Thoracic aorta (tissue), 2 donors: ENCODE results near the gene KCNA10. TPM values are rescaled to one million over a fixed set of nuclear protein-coding genes. Genes with fewer than 3 reads are reported as not detected.
A peak's percentile ranks its signal among the peaks of the same experiment; 100 is the strongest.

Source experiments
- ATAC-seq: fragments of 150-250 bp; one replicate; pipeline ENCODE4 v1.8.0; 2017; ENCODE audit warnings: low read depth; ENCODE audit not compliant: insufficient number of reproducible peaks, low FRiP score
- DNase-seq: peaks from one replicate; pipeline ENCODE4 v3.0.0-alpha.2; 2020; ENCODE audit warnings: low spot score
- H3K27ac ChIP-seq, 2 donors: fragments of 200-600 bp; sonication (generic); 1 replicate in 1 of 2; 2 replicates in 1 of 2; pipeline ENCODE4 v1.5.1; 2016; ENCODE audit warnings: mild to moderate bottlenecking in 2 of 2, moderate library complexity in 2 of 2
- H3K27me3 ChIP-seq: fragments of 200-600 bp; sonication (generic); replicated peaks from 2 replicates; pipeline ENCODE4 v1.6.0; 2016; ENCODE audit warnings: mild to moderate bottlenecking; ENCODE audit not compliant: insufficient read depth
- H3K36me3 ChIP-seq: fragments of 200-600 bp; sonication (generic); one replicate; pipeline ENCODE4 v1.5.1; 2016
- H3K4me1 ChIP-seq, 2 donors: fragments of 200-600 bp; sonication (generic); 1 replicate in 1 of 2; 2 replicates in 1 of 2; pipeline versions ENCODE4 v1.5.1 to v1.6.0; 2016; ENCODE audit warnings: low read depth in 2 of 2, mild to moderate bottlenecking in 1 of 2; ENCODE audit not compliant: control insufficient read depth in 1 of 2
- H3K4me3 ChIP-seq: fragments of 200-600 bp; sonication (generic); 2 replicates; pipeline ENCODE4 v1.5.1; 2016; ENCODE audit warnings: mild to moderate bottlenecking
- H3K9me3 ChIP-seq: fragments of 200-600 bp; sonication (generic); 2 replicates; pipeline ENCODE4 v1.5.1; 2016
- total RNA-seq, 2 donors: library from RNA; depleted of rRNA; stranded (reverse); fragments of >200 nt; gene quantifications; one replicate each; pipeline versions ENCODE4 v1.1.0 to v1.2.3, GENCODE V29; 2016
- TF ChIP-seq, protein P1 (sequence below): fragments of 200-600 bp; sonication (generic); IDR thresholded peaks from one replicate; pipeline ENCODE4 v1.5.1; 2019; ENCODE audit warnings: antibody characterized with exemption

KCNA10 gene
- total RNA-seq, 2 donors from 2014 or later, result not detected

DNA sequence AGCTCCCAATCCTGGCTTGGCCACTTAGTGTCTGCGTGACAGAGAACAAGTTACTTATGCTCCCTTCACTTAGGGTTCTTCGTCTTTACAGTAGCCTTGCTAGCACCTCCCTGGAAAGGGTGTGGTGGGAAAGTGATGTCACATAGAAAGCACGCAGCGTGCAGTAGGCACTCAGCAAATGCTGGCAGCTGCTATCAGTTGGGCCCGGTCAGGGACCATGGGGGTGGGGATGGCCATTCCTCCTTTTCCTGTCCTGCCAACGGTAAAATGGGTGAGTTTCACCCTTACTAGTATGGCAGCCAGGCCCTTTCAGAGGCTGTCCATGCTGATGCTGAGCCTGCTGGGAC is 6.2 kb upstream of the KCNA10 start:
- Histone ChIP-seq H3K27ac (no peak overlapping the region), H3K36me3 (no peaks in the 10 kb centered on the region), H3K9me3 (no peaks in the 10 kb centered on the region), H3K27me3 (no peaks in the 10 kb centered on the region), H3K4me3 (no peak overlapping the region), H3K4me1 (peaks cover 0 to 6% of the 10 kb centered on the region in 2 donors)
- ATAC-seq (no peak), DNase-seq (no peak)
- TF ChIP-seq, protein P1, sequence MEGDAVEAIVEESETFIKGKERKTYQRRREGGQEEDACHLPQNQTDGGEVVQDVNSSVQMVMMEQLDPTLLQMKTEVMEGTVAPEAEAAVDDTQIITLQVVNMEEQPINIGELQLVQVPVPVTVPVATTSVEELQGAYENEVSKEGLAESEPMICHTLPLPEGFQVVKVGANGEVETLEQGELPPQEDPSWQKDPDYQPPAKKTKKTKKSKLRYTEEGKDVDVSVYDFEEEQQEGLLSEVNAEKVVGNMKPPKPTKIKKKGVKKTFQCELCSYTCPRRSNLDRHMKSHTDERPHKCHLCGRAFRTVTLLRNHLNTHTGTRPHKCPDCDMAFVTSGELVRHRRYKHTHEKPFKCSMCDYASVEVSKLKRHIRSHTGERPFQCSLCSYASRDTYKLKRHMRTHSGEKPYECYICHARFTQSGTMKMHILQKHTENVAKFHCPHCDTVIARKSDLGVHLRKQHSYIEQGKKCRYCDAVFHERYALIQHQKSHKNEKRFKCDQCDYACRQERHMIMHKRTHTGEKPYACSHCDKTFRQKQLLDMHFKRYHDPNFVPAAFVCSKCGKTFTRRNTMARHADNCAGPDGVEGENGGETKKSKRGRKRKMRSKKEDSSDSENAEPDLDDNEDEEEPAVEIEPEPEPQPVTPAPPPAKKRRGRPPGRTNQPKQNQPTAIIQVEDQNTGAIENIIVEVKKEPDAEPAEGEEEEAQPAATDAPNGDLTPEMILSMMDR, result no peak

DNA sequence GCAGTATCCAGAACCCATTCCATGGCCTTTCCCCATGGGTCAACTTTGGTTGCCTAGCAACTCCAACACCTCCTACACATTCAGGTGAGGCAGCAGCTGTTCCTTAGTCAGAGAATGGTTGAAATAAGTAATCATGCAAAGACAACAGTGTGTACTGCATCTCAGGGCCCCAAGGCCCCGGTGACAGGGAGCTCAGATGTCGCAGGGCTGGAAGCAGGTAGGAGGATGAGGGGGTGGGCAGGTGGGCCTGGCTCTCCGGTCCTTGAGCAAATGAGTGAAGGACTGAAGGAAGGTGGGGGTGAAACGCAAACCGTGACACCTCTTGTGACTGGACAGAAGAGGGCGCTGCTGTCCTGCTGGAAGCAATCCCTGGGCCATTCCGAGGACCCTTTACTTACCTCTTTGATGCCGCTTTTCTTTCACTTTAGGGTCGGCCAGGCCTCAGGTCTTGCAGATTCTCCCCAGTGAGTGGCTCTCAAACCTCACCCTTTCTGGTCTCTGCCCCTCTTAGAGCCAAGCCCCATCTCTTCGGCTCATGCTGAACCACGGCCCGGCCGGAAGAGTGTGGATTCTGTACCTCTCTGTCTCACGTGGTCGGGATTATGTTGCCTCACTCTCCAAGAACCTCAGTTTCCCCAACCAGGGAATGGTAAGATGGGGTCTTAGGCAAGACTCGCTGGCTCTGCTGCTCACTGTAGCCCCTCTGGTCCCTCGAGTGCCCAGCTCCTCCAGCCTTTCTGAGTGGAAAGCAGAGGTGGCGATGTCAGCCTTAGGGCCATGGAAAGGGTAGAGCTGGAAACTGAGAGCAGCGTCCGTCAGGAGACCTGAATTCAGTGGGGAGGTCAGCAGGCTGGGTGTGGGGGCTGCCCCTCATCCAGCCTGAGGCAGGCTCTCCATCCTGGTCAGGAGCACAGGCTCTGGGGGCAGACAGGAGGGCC is 5.6 kb upstream of the KCNA10 start:
- no peak for DNase-seq
- H3K4me3 ChIP-seq, result no peak overlapping the region

DNA sequence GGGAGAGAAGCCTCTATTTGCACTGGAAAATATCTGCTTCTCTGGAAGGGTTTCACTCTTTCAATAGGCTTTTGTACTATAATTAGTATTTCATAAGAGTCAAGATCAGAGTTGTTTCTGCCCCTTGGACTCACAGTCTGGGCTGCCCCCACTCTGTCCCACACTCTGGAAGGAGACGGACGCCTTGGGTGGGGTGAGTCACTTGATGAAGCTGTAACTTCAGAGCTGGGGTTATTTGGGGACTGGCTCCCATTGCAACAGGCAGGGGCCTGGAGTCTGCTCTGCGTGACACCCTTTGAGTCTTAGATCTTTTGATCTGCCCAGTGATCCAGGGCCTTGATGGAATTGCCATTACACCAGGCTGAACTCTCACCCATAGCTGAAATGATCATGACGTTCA is 4.0 kb upstream of the KCNA10 start:
- DNase-seq (no peak), ATAC-seq (no peak)
- Histone ChIP-seq H3K27me3 (no peaks in the 10 kb centered on the region), H3K27ac (no peak overlapping the region), H3K4me3 (no peak overlapping the region), H3K9me3 (no peaks in the 10 kb centered on the region), H3K4me1 (peaks cover 0 to 6% of the 10 kb centered on the region in 2 donors), H3K36me3 (no peaks in the 10 kb centered on the region)
- TF ChIP-seq, protein P1, result no peak

More for the DNA sequence above, 5.6 kb upstream of the KCNA10 start:
- H3K4me1 ChIP-seq, result peaks cover 0 to 6% of the 10 kb centered on the region in 2 donors
- H3K36me3 ChIP-seq, result no peaks in the 10 kb centered on the region
- no peaks in the 10 kb centered on the region for H3K9me3 ChIP-seq
- TF ChIP-seq, protein P1, result peak; percentile 46
- H3K27ac ChIP-seq, result no peak overlapping the region
- no peak for ATAC-seq
- H3K27me3 ChIP-seq, result no peaks in the 10 kb centered on the region

DNA sequence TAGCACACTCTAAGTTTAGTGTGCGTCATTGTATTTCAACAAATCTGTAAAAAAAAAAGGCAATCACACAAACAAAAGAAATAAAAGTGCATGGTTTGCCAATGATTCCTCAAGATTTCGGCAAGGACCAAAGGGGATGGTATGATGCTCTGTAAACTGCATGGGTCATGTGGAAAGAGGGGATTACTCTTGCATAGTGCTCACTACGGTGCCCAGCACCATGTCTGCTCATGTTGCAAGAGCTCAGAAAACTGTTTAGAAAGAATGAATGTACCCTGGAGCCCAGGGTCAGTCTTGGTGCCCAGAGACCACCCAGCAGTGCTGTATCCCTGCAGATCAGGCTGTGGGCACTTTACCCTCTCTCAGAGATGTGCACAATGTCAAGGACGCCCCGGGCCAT is 3.6 kb upstream of the KCNA10 start:
- TF ChIP-seq, protein P1, result no peak
- H3K27ac ChIP-seq, result no peak overlapping the region
- no peak for ATAC-seq
- DNase-seq, result no peak
- H3K4me1 ChIP-seq, result peaks cover 0 to 6% of the 10 kb centered on the region in 2 donors
- no peaks in the 10 kb centered on the region for H3K27me3 ChIP-seq
- no peaks in the 10 kb centered on the region for H3K36me3 ChIP-seq
- H3K9me3 ChIP-seq, result no peaks in the 10 kb centered on the region
- no peak overlapping the region for H3K4me3 ChIP-seq

DNA sequence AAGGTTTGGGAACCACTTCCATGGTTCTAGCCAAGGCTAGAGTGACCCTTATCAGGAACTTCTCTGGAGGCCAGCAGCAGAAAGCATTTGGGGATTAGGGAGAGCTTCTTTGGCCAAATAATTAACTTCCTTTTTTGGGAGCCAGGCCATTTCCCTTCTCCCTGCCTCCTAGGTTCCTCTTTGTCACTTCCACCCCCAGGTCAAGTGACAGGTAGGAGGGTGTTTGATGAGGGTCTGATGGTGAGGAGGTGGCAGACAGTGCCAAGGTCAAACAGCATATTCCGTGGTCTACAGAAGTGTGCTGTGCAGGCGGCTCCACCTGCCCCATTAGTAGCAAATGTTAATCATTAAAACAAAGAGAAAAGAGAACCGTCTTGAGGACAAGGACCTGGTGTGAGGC is 1.9 kb upstream of the KCNA10 start:
- TF ChIP-seq, protein P1, result no peak
- Histone ChIP-seq H3K9me3 (no peaks in the 10 kb centered on the region), H3K4me1 (peaks cover 0 to 6% of the 10 kb centered on the region in 2 donors), H3K27ac (no peak overlapping the region), H3K27me3 (no peaks in the 10 kb centered on the region), H3K4me3 (no peak overlapping the region), H3K36me3 (no peaks in the 10 kb centered on the region)
- DNase-seq, result no peak
- ATAC-seq, result no peak
